HG03521 (cell line): ENCODE measurements around the gene MTUS2.
"Not testable (repeated sequence)": the region's sequence is repeated elsewhere in the genome, so short reads cannot be mapped to it uniquely, and the experiment has no call there.

Source experiments
- ATAC-seq: cut with Tn5 transposase; IDR thresholded peaks from one replicate; pipeline ENCODE4 v1.9.1; 2021; ENCODE audit warnings: mild to moderate bottlenecking, moderate library complexity; ENCODE audit not compliant: unreplicated experiment

MTUS2 gene

DNA sequence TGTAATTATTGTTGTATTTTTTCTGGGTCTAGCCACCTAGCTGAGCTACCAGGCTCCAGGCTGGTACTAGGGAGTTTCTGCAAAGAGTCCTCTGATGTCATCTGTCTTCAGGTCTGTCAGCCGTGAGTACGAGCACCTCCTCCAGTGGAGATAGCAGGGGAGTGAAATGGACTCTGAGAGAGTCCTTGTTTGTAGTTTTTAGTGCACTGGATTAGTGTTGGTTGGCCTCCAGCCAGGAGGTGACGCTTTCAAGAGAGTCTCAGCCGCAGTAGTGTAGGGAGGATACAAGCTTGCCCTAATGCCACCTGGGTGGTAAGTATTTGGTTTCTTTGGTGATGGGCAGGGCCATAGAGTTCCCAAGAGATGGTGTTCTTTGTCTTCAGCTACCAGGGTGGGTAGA lies 390.5 kb downstream of the MTUS2 start:
- ATAC-seq = no peak

- not testable (repeated sequence) for ATAC-seq
These were observed 391.0 kb downstream of the MTUS2 start for GRCh38 chr13:29211162-29211561.

- no peak for ATAC-seq
These were observed 402.3 kb downstream of the MTUS2 start for GRCh38 chr13:29222458-29222857.

DNA sequence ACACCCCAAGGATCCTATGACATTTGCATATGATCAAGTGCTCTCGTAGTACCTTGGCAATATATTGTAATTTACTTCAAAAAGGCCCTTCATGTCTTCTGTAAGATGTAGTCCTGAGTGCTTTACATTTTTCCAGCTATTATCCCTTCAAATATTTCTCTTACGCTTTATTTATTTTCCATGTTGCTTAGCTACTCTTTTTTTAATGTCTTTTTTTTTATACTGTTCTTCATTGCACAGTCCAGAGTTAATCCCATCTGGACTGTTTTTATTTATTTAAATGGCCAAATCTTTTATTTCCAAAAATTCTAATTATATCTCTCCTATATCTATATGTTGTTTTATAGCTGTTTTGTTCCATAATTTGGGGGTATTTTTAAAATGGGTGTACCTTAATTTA lies 404.1 kb downstream of the MTUS2 start:
- no peak for ATAC-seq

- no peak for ATAC-seq
These were observed 407.4 kb downstream of the MTUS2 start for GRCh38 chr13:29227576-29227975.

GRCh38 chr13:29230299-29230845 lies 410.2 kb downstream of the MTUS2 start:
- ATAC-seq = no peak

GRCh38 chr13:29239653-29240525 lies 419.8 kb downstream of the MTUS2 start:
- no peak for ATAC-seq

DNA sequence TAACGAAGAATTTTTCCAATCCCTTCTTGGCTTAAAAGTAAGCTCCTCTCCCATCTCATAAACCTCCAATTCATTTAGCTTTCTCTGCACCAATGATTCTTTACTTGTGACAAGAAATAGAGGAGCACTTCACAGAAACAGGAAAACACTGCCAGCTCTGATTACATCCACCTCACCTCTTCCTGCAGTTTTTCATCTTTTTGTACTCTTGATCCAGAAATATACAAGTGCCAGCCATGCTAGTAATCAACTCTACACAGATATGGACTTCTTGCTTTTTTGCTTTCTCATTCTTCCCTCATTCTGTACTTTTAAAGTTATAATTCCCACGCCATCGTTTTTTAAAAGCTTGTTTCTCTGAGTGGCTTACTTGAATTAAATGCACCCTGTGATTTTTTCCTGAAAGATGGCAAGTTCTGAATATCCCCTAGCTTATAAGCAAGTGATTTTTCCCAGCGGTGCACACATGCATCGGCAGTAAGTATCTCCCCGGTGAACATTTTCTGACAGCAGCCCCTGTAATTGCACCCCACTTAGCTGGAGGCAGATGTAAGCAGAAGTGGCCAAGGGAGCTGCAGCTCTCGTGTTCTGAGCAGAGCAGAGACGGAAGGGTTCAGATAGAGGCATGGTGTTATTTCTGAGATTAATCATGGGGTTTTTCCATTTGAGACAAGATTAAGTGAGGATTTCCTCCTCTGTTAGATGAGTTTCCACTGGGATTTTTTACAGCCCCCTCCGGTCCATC lies 434.7 kb downstream of the MTUS2 start:
- ATAC-seq = no peak

GRCh38 chr13:29255567-29255966 lies 435.4 kb downstream of the MTUS2 start:
- no peak for ATAC-seq

DNA sequence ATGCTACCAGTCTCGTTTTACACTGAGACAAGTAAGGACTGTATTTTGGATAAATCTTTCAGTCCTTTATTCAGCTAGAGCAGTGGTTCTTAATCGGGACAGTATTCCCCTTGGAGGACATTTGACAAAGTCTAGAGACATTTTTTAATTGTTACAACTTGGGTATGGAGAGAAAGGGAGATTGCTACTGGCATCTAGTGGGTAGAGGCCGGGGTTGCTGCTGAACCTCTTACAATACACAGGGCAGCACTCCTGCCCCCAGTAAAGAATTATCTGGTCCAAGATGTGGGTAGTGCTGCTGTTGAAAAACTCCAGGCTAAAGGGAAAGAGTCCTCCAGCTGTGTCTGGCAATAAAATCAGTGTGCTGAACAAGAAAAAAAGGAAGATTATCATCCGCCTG lies 440.5 kb downstream of the MTUS2 start:
- no peak for ATAC-seq

- ATAC-seq = no peak
These were observed 446.1 kb downstream of the MTUS2 start for GRCh38 chr13:29266261-29266660.

- no peak for ATAC-seq
These were observed 446.9 kb downstream of the MTUS2 start for GRCh38 chr13:29266756-29267733.

DNA sequence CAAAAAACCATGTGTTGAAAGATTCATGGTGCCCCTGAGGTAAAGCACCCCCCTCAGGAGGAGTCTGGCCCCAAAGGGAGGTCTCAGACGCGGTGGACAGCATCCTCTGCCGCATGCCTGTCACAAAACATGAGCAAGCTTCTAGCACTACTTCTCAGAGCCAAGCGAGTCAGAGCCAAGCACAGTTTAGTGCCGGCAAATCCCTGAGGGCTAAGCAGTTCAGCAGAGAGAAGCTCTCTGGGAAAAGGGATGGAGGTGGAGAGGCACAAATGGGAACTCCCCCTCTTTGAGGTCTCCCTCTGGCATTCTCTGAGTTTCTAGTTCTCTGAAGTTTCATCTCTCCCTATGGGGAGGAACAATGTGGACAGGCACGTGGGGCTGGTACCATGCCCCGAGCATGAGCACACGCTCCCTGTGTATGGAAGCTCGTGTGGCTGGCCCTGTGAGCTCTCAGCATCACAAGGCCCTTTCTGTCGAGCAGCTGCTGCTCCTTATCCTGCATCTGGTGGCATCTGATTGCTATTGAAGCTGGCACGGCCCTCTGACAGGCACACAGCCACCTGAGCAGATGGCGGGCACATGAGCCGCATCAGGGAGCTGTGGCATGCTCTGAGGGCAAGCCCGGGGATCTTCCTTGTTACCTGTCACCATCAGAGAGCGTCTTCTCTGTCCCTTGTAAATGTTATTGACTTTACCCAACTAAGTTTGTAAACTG lies 450.3 kb downstream of the MTUS2 start:
- ATAC-seq = no peak

GRCh38 chr13:29271606-29272005 lies 451.5 kb downstream of the MTUS2 start:
- ATAC-seq = no peak

- no peak for ATAC-seq
These were observed 459.5 kb downstream of the MTUS2 start for GRCh38 chr13:29279356-29280254.

- ATAC-seq = no peak
These were observed 461.9 kb downstream of the MTUS2 start for GRCh38 chr13:29281932-29282495.

- ATAC-seq = no peak
These were observed 464.6 kb downstream of the MTUS2 start for GRCh38 chr13:29284726-29285125.

DNA sequence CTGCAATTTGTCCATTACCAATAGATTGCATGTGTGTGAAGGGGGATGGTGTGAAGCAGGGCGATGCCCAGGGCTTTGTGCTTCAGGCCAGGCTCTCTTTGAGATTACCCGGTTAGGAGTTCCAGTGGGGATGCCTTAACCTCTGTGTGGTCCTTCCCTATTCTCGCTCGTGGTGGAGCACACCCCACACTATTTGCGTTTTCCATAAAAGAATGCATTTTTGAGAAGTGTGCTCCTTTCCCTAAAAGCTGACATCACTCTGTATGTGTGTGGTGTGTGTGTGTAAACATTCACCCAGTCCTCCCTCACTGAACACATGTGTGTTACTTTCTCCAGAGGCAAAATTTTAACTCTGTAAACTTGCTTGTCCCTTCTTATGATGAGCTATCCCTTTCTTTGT lies 467.1 kb downstream of the MTUS2 start:
- no peak for ATAC-seq

DNA sequence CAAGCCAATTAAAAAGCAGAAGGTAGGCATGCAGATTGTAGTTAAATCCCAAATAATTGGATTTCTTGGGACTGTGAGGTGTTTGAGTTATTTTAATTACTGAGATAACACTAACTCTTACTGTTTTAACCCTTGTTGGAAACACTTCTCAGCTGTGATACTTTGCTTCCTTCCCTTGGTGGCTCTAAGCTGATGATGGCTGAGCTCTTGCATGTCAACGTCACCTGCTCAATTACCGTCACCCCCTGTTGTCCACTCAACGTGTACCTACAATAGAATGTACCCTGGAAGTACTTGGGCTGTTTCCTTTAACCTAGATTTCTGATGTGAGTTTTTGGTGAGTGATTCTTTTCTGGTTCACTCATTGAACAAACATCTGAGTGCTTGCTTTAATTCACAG lies 471.9 kb downstream of the MTUS2 start:
- no peak for ATAC-seq
